ENCODE data around the gene SAMD14.

Gene SAMD14

DNA sequence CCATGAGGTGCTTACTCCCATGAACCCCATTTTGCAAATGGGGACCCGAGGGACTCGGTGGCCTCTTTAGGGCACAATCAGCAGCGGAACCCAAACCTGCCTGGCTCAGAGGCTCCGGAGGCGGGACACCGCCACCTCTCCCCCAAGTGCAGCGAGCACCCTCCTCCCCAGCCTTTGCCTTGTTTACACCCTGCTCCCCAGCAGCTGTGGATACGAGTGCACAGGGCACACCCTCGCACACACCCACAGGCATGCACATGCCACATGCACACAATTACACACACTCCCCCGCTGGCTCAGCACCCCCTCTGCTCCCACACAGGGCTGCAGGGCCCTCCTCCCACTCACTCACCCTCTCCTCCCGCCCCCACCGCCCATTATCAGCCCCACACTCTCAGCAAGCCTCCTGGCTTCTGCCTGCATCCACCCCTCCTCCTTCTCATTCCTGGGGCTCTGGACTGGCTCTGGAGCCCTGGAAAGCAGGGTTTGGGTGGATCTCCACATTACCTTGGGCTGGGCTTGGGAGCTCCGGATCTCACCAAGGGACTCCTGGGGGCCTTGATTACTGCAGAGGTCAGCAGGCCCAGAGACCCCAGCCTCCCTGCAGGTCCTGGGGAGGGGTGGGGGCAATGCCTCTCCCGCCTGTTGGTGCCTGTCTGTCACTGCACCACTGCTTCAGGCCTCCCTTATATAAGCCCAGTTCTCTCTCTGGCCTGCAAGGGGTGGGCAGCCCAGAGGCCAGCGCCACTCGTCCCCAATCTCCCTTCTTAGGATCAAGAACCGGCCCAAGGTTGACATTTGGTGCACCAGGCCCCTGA is 28.4 kb downstream of the SAMD14 start:
- Mint-ChIP-seq H3K4me1 (peaks cover 84% of the 10 kb centered on the region), H3K4me3 (peak overlapping the region; percentile 65), H3K27me3 (ENCODE audit: low read depth, poor library complexity) (peaks cover 5% of the 10 kb centered on the region), H3K36me3 (ENCODE audit: low read depth) (peaks cover 9% of the 10 kb centered on the region), H3K9me3 (no peaks in the 10 kb centered on the region), H3K27ac (peak overlapping the region; percentile 93)
- TF ChIP-seq, protein P1, sequence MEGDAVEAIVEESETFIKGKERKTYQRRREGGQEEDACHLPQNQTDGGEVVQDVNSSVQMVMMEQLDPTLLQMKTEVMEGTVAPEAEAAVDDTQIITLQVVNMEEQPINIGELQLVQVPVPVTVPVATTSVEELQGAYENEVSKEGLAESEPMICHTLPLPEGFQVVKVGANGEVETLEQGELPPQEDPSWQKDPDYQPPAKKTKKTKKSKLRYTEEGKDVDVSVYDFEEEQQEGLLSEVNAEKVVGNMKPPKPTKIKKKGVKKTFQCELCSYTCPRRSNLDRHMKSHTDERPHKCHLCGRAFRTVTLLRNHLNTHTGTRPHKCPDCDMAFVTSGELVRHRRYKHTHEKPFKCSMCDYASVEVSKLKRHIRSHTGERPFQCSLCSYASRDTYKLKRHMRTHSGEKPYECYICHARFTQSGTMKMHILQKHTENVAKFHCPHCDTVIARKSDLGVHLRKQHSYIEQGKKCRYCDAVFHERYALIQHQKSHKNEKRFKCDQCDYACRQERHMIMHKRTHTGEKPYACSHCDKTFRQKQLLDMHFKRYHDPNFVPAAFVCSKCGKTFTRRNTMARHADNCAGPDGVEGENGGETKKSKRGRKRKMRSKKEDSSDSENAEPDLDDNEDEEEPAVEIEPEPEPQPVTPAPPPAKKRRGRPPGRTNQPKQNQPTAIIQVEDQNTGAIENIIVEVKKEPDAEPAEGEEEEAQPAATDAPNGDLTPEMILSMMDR (IDR thresholded peaks at IDR 0.05): peak; percentile 17
- peak; percentile 47 for DNase-seq

DNA sequence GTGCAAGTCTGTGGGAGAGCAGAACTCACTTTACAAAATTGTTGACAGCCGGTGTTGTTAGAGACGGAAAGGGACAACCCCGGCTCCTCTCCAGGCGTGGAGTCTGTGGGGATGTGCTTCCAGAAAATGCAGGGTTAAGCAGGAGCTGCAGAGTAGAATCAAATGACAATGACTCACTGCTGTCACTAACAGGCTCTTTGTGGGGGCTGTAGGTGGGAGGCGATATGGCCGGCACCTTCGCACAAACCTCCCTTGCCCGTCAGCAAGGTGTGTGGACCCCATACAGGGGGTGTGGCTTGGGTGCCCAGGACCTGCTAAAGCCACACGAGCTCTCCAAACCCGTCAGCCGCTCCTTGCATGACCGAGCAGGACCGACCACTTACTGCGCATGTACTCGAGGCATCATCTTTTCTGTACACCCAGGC is 29.0 kb downstream of the SAMD14 start:
- H3K9me3 Mint-ChIP-seq: no peaks in the 10 kb centered on the region
- peak overlapping the region; percentile 58 for H3K27ac Mint-ChIP-seq
- no peak for DNase-seq
- peaks cover 5% of the 10 kb centered on the region for H3K27me3 Mint-ChIP-seq (ENCODE audit: low read depth, poor library complexity)
- peak overlapping the region; percentile 65 for H3K4me3 Mint-ChIP-seq
- H3K4me1 Mint-ChIP-seq: peaks cover 84% of the 10 kb centered on the region
- TF ChIP-seq, protein P1 (IDR thresholded peaks at IDR 0.05): no peak
- peaks cover 9% of the 10 kb centered on the region for H3K36me3 Mint-ChIP-seq (ENCODE audit: low read depth)

- H3K4me1 Mint-ChIP-seq: peaks cover 86% of the 10 kb centered on the region
- no peak for DNase-seq
- TF ChIP-seq, protein P1 (IDR thresholded peaks at IDR 0.05): no peak
- H3K9me3 Mint-ChIP-seq: no peaks in the 10 kb centered on the region
- H3K27me3 Mint-ChIP-seq (ENCODE audit: low read depth, poor library complexity): peaks cover 5% of the 10 kb centered on the region
- peak overlapping the region; percentile 65 for H3K4me3 Mint-ChIP-seq
- H3K27ac Mint-ChIP-seq: peak overlapping the region; percentile 86
- H3K36me3 Mint-ChIP-seq (ENCODE audit: low read depth): peaks cover 9% of the 10 kb centered on the region
Observed at GRCh38 chr17:50100480-50100883, 29.5 kb downstream of the SAMD14 start.

GRCh38 chr17:50099003-50099402 is 31.0 kb downstream of the SAMD14 start:
- H3K4me1 Mint-ChIP-seq: peaks cover 91% of the 10 kb centered on the region
- DNase-seq: no peak
- peaks cover 6% of the 10 kb centered on the region for H3K27me3 Mint-ChIP-seq (ENCODE audit: low read depth, poor library complexity)
- no peak overlapping the region for H3K27ac Mint-ChIP-seq
- TF ChIP-seq, protein P1 (IDR thresholded peaks at IDR 0.05): no peak
- peaks cover 9% of the 10 kb centered on the region for H3K36me3 Mint-ChIP-seq (ENCODE audit: low read depth)
- no peaks in the 10 kb centered on the region for H3K9me3 Mint-ChIP-seq
- H3K4me3 Mint-ChIP-seq: no peak overlapping the region

DNA sequence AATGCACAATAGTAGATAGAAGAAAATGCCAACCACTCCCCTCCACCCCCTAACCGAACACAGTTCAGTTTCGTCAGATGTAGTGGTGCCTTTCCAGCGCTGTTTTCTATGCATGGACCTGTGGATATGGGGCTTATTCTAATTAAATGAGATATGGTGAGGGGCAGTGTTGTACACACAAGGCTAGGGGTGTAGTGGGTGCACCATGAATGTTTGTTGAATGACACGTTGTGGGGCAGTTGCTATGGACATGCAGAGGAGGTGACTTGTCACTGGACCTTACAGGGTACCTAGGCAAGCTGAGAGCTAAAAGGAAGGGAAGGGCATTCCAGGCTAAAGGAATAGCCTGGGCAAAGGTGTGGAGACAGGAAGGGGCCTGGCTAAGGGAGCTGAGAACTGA is 31.4 kb downstream of the SAMD14 start:
- Mint-ChIP-seq H3K9me3 (no peaks in the 10 kb centered on the region), H3K27me3 (ENCODE audit: low read depth, poor library complexity) (peaks cover 9% of the 10 kb centered on the region), H3K4me3 (no peak overlapping the region), H3K36me3 (ENCODE audit: low read depth) (peaks cover 9% of the 10 kb centered on the region), H3K4me1 (peaks cover 92% of the 10 kb centered on the region), H3K27ac (no peak overlapping the region)
- TF ChIP-seq, protein P1 (IDR thresholded peaks at IDR 0.05): no peak
- no peak for DNase-seq

DNA sequence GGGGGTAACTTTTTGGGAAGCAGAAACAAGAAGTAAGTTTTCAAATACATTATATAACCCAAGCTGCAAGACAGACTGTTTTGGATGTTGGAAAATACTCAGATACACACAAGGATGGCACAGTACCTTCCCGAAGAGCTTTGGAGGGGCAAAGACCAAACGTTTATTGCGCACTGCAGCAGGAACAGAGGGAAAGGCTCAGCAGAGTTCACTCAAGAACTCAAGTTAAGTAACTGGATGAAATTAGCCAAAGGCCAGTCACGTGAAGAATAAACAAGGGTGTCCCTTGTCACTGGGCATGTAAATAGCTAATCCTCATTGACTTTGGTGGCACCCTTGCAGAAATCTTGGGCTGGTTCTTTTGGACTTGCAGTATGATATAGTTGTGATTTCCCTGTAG is 32.0 kb downstream of the SAMD14 start:
- Mint-ChIP-seq H3K27me3 (ENCODE audit: low read depth, poor library complexity) (peaks cover 13% of the 10 kb centered on the region), H3K4me3 (no peak overlapping the region), H3K27ac (no peak overlapping the region), H3K4me1 (peaks cover 91% of the 10 kb centered on the region), H3K36me3 (ENCODE audit: low read depth) (peaks cover 9% of the 10 kb centered on the region), H3K9me3 (no peaks in the 10 kb centered on the region)
- TF ChIP-seq, protein P1 (IDR thresholded peaks at IDR 0.05): no peak
- DNase-seq: no peak

Measured in nephron progenitor cell (in vitro differentiated cells).